Chondrocyte (in vitro differentiated cells): ENCODE measurements around the gene ARPC5. TPM values are rescaled to one million over a fixed set of nuclear protein-coding genes. Genes with fewer than 3 reads are reported as not detected.

Experiments used
- DNase-seq: peaks from one replicate; pipeline ENCODE4 v3.0.0; 2021; ENCODE audit warnings: mixed read lengths, low spot score
- H3K27ac Mint-ChIP-seq: one replicate; pipeline ENCODE4 v1.8.0; 2021; ENCODE audit warnings: mild to moderate bottlenecking, moderate library complexity, mixed read lengths; ENCODE audit not compliant: unreplicated experiment
- H3K27me3 Mint-ChIP-seq: 2 replicates; pipeline ENCODE4 v1.8.0; 2021; ENCODE audit warnings: low read depth, mixed read lengths
- H3K36me3 Mint-ChIP-seq: 2 replicates; pipeline ENCODE4 v1.8.0; 2021; ENCODE audit warnings: low read depth, mixed read lengths
- H3K4me1 Mint-ChIP-seq: 2 replicates; pipeline ENCODE4 v1.8.0; 2021; ENCODE audit warnings: low read depth, mild to moderate bottlenecking, mixed read lengths
- H3K4me3 Mint-ChIP-seq: one replicate; pipeline ENCODE4 v1.8.0; 2021; ENCODE audit warnings: mild to moderate bottlenecking, moderate library complexity, mixed read lengths; ENCODE audit not compliant: unreplicated experiment
- H3K9me3 Mint-ChIP-seq: 2 replicates; pipeline ENCODE4 v1.8.0; 2021; ENCODE audit warnings: low read depth, mixed read lengths
- total RNA-seq: library from RNA; stranded (reverse); gene quantifications from 3 replicates; pipeline ENCODE4 v1.2.1, GENCODE V29; 2021
- TF ChIP-seq, protein P1 (sequence below): fragments of 200-600 bp; sonication (generic); IDR thresholded peaks from 2 replicates; pipeline ENCODE4 v1.5.0; 2021; ENCODE audit warnings: antibody characterized with exemption, mild to moderate bottlenecking, moderate library complexity

Gene ARPC5
- total RNA-seq, 1 donor from 2014 or later: 192 TPM

DNA sequence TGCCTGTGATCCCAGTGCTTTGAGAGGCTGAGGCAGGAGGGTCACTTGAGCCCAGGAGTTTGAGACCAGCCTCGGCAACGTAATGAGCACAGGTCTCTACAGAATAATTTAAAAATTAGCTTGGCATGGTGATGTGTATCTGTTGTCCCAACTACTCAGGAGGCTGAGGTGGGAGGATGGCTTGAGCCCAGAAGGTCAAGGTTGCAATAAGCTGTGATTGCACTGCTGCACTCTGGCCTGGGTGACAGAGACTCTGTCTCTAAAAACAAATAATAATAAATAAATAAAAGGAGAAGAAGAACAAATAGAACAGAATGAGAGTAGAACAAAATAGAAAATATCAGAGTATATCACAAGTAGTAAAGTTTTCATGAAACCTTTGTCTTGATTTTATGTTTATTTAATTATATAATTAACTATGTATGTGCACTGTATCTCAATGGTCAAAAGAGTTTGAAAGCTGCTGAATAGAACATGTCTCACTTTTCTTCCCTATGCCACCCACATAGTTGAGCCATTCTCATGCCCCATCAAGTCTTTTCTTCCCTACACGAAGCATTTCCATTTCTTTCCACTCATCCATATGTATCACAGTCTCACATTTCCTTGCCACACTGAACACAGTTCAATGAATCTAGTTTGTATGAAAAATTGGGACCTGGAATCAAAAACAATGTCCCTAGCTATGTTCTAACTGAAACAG, 40.5 kb upstream of the ARPC5 start:
- H3K4me1 Mint-ChIP-seq: peaks cover 12% of the 10 kb centered on the region
- H3K27ac Mint-ChIP-seq: no peak overlapping the region
- no peaks in the 10 kb centered on the region for H3K36me3 Mint-ChIP-seq
- DNase-seq: no peak
- H3K9me3 Mint-ChIP-seq: peaks cover 7% of the 10 kb centered on the region
- H3K27me3 Mint-ChIP-seq: no peaks in the 10 kb centered on the region
- TF ChIP-seq, protein P1, sequence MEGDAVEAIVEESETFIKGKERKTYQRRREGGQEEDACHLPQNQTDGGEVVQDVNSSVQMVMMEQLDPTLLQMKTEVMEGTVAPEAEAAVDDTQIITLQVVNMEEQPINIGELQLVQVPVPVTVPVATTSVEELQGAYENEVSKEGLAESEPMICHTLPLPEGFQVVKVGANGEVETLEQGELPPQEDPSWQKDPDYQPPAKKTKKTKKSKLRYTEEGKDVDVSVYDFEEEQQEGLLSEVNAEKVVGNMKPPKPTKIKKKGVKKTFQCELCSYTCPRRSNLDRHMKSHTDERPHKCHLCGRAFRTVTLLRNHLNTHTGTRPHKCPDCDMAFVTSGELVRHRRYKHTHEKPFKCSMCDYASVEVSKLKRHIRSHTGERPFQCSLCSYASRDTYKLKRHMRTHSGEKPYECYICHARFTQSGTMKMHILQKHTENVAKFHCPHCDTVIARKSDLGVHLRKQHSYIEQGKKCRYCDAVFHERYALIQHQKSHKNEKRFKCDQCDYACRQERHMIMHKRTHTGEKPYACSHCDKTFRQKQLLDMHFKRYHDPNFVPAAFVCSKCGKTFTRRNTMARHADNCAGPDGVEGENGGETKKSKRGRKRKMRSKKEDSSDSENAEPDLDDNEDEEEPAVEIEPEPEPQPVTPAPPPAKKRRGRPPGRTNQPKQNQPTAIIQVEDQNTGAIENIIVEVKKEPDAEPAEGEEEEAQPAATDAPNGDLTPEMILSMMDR: no peak
- no peak overlapping the region for H3K4me3 Mint-ChIP-seq

DNA sequence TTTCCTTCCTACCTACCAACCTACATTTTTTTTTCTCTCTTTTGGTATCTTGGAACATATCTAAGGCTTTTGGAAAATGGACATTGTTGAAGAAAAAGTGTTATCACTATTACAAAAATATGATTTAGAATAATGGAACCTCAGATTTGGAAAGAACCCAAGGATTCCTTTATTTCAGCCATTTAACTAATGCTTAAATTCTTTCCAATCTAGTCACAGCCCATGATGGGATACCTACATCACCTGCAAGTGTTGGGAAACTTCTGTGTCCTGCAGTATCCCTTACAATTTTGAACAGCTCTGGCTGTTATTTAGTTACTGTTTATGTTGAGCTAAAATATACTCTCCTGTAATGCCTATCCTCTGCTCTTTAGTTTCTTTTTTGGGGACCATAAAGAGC, 39.8 kb upstream of the ARPC5 start:
- no peak for DNase-seq
- H3K4me3 Mint-ChIP-seq: no peak overlapping the region
- peaks cover 12% of the 10 kb centered on the region for H3K9me3 Mint-ChIP-seq
- H3K36me3 Mint-ChIP-seq: no peaks in the 10 kb centered on the region
- H3K4me1 Mint-ChIP-seq: peaks cover 12% of the 10 kb centered on the region
- TF ChIP-seq, protein P1: no peak
- H3K27ac Mint-ChIP-seq: no peak overlapping the region
- no peaks in the 10 kb centered on the region for H3K27me3 Mint-ChIP-seq

DNA sequence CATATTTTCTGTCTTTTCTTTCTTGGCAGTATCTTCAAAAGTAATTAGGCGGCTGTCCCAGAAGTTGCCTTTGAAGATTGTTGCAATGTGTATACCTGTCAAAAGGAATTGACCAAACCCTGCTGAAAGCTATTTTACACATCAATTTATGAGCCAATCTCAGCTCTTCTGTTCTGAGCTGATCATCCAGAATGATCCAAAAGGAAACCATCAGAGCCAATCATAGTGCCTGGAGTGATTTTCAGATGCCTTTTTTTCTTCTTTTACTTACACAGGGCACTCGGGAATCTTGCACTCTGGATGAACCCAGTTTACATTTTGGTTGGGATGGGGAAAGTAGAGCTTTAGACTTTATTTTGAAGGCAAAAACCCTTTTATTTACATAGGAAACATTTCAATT, 39.3 kb upstream of the ARPC5 start:
- H3K4me3 Mint-ChIP-seq: no peak overlapping the region

DNA sequence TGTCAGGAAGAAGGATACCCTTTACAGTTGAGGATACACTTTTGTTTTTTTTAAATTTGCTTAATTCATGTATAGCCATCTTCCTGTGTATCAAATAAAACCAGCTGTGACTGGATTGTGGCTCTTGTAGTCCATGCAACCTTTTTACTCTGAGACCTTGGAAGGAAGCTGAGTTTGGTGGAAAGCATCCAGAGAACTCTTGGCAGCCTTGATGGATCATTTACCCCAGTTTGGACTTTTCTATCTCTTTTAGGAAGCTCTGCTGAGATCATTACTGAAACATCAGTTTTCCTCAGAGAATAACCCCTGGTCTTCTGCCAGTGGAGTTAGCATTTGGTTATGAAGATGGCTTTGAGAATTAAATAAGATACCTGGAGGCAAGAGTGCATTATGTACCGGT, 38.8 kb upstream of the ARPC5 start:
- DNase-seq: no peak
- H3K27ac Mint-ChIP-seq: no peak overlapping the region
- H3K27me3 Mint-ChIP-seq: no peaks in the 10 kb centered on the region
- no peaks in the 10 kb centered on the region for H3K36me3 Mint-ChIP-seq
- H3K9me3 Mint-ChIP-seq: peaks cover 8% of the 10 kb centered on the region
- no peak overlapping the region for H3K4me3 Mint-ChIP-seq
- H3K4me1 Mint-ChIP-seq: peaks cover 12% of the 10 kb centered on the region
- TF ChIP-seq, protein P1: no peak

More for the DNA sequence above, 39.3 kb upstream of the ARPC5 start:
- DNase-seq: no peak
- H3K9me3 Mint-ChIP-seq: peaks cover 10% of the 10 kb centered on the region
- H3K4me1 Mint-ChIP-seq: peaks cover 12% of the 10 kb centered on the region
- no peaks in the 10 kb centered on the region for H3K36me3 Mint-ChIP-seq
- no peaks in the 10 kb centered on the region for H3K27me3 Mint-ChIP-seq
- TF ChIP-seq, protein P1: no peak
- no peak overlapping the region for H3K27ac Mint-ChIP-seq

DNA sequence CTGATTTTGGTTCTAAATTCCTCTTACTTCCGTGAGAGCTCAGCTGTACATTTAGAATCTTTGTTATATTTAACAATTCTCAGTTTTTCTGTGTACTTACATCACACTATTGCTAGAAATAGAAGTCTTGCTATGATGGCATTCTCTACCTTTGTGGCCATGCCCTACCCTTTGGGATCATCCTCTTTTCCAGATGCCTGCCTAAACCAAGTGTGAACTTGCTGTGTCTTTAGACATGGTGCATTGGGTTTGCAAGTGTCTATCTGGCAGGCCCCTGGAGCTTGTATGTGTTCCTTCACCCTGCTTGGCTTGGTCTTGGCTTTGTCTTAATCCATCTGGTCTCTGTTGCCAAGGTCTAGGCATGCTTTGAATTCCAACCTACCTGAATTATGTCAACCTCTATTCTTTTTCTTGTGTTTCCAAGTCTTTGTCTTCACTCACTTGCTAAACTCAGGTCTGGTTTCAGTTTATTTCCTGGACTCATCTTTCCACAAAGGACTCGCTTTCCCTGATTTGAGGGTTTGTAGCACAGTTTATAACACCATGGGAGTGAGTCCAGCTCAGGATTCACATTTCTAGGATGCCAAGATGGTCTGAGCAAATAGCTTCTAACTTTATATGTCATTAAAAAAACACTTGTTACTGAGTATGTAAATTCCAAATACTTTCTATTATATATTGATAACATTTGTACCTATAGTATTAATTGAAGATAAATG, 38.2 kb upstream of the ARPC5 start:
- no peak for DNase-seq
- H3K4me3 Mint-ChIP-seq: no peak overlapping the region
- TF ChIP-seq, protein P1: no peak
- no peaks in the 10 kb centered on the region for H3K27me3 Mint-ChIP-seq
- H3K36me3 Mint-ChIP-seq: no peaks in the 10 kb centered on the region
- H3K9me3 Mint-ChIP-seq: peaks cover 8% of the 10 kb centered on the region
- H3K27ac Mint-ChIP-seq: no peak overlapping the region
- peaks cover 12% of the 10 kb centered on the region for H3K4me1 Mint-ChIP-seq
